ENCODE results near the gene PIF1.

DNA sequence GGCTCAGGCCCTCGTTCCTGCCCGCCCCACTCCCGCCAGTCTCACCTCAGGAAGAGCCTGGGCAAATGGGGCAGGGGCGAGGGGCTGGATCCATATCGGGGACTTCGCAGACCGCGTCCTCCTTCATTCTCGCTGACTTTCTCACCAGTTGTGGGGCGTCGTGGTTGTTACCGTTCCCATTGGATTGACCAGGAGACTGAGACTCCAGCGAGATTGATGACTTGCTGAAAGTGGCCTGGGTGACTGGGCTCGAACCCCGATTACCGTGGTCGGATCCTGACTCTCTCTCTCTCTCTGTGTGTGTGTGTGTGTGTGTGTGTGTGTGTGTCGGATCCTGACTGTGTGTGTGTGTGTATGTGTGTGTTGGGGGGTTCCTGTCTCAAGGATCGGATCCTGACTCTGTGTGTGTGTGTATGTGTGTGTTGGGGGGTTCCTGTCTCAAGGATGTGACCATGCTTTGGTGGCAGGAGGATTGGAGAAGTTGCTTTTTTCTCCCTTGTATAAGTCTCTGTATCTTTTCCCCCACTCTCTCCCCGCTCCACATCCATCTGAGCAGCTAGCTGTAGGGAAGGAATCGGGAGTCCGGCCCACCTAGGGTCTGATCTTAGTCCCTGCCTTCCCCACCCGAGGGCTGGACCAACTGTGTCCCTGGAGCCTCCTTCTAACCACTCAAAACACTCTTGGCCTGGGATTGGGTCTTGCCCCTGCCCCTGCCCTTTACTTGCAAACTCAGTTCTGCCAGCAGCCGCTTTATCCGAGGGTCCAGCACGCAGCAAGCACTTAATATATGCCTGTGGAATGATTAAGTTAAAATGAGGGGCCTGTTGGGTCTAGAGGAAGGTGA is 16.9 kb upstream of the PIF1 start:
- TF ChIP-seq, protein P1, sequence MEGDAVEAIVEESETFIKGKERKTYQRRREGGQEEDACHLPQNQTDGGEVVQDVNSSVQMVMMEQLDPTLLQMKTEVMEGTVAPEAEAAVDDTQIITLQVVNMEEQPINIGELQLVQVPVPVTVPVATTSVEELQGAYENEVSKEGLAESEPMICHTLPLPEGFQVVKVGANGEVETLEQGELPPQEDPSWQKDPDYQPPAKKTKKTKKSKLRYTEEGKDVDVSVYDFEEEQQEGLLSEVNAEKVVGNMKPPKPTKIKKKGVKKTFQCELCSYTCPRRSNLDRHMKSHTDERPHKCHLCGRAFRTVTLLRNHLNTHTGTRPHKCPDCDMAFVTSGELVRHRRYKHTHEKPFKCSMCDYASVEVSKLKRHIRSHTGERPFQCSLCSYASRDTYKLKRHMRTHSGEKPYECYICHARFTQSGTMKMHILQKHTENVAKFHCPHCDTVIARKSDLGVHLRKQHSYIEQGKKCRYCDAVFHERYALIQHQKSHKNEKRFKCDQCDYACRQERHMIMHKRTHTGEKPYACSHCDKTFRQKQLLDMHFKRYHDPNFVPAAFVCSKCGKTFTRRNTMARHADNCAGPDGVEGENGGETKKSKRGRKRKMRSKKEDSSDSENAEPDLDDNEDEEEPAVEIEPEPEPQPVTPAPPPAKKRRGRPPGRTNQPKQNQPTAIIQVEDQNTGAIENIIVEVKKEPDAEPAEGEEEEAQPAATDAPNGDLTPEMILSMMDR (conservative IDR thresholded peaks at IDR 0.05) = no peak
- TF ChIP-seq EZH2 (IDR thresholded peaks at IDR 0.05; ENCODE audit: low read depth) = no peak
